ENCODE results near the gene FTH1.
"Not testable (repeated sequence)": the region's sequence is repeated elsewhere in the genome, so short reads cannot be mapped to it uniquely, and the experiment has no call there.

Gene FTH1

GRCh38 chr11:61967116-61967923 is at the start of gene FTH1:
FTH1 (minus strand) TSS chr11:61967634; CDS start chr11:61967425, 209 bp downstream.
- peak; percentile 90 for DNase-seq

GRCh38 chr11:62015615-62016014 is 48.2 kb upstream of the FTH1 start:
- no peak for DNase-seq

GRCh38 chr11:62013537-62014476 is 46.4 kb upstream of the FTH1 start:
- DNase-seq: no peak

GRCh38 chr11:62012832-62013461 is 45.5 kb upstream of the FTH1 start:
- DNase-seq: no peak

GRCh38 chr11:62012451-62012831 is 45.0 kb upstream of the FTH1 start:
- no peak for DNase-seq

- no peak for DNase-seq
Observed at GRCh38 chr11:62011881-62012280, 44.4 kb upstream of the FTH1 start.

- no peak for DNase-seq
Observed at GRCh38 chr11:62010935-62011528, 43.6 kb upstream of the FTH1 start.

GRCh38 chr11:62008193-62008592 is 40.8 kb upstream of the FTH1 start:
- no peak for DNase-seq

GRCh38 chr11:62004473-62004872 is 37.0 kb upstream of the FTH1 start:
- DNase-seq: no peak

- not testable (repeated sequence) for DNase-seq
Observed at GRCh38 chr11:62002283-62002682, 34.8 kb upstream of the FTH1 start.

- no peak for DNase-seq
Observed at GRCh38 chr11:62001450-62002191, 34.2 kb upstream of the FTH1 start.

- no peak for DNase-seq
Observed at GRCh38 chr11:62000539-62001446, 33.4 kb upstream of the FTH1 start.

GRCh38 chr11:61999141-61999975 is 31.9 kb upstream of the FTH1 start:
- no peak for DNase-seq

GRCh38 chr11:61996933-61997332 is 29.5 kb upstream of the FTH1 start:
- no peak for DNase-seq

GRCh38 chr11:61994981-61995380 is 27.5 kb upstream of the FTH1 start:
- DNase-seq: no peak

GRCh38 chr11:61985869-61986268 is 18.4 kb upstream of the FTH1 start:
- no peak for DNase-seq

- DNase-seq: no peak
Observed at GRCh38 chr11:61983419-61983818, 16.0 kb upstream of the FTH1 start.

- no peak for DNase-seq
Observed at GRCh38 chr11:61980783-61981541, 13.5 kb upstream of the FTH1 start.
